ENCODE results near the gene SFSWAP.
A peak's percentile ranks its signal among the peaks of the same experiment; 100 is the strongest.

Gene SFSWAP

DNA sequence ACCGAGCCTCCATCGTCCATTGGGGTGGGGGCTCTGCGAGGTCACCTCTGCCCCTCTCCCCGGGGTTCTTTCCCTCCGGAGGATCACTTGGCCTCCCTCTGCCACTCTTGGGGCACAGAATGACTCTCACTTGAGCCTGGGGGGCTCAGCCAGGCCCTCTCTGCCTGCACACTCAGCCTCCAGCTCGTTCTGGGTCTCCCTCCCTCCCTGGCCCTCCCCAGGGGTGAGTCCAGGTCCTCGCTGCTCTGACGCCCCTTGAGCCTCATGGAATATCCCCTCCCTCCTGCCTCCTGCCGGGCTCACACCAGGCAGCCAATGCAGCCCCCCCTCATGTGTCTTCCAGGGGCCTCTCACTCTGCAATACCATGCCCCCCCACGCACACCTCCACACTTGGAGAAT is 17.7 kb upstream of the SFSWAP start:
- no peak for DNase-seq (ENCODE audit: low read depth)
- H3K4me3 ChIP-seq (ENCODE audit: low read depth, low read length) = no peak overlapping the region
- no peak for TF ChIP-seq CTCF (conservative IDR thresholded peaks at IDR 0.05; ENCODE audit: low read depth, low read length)

DNA sequence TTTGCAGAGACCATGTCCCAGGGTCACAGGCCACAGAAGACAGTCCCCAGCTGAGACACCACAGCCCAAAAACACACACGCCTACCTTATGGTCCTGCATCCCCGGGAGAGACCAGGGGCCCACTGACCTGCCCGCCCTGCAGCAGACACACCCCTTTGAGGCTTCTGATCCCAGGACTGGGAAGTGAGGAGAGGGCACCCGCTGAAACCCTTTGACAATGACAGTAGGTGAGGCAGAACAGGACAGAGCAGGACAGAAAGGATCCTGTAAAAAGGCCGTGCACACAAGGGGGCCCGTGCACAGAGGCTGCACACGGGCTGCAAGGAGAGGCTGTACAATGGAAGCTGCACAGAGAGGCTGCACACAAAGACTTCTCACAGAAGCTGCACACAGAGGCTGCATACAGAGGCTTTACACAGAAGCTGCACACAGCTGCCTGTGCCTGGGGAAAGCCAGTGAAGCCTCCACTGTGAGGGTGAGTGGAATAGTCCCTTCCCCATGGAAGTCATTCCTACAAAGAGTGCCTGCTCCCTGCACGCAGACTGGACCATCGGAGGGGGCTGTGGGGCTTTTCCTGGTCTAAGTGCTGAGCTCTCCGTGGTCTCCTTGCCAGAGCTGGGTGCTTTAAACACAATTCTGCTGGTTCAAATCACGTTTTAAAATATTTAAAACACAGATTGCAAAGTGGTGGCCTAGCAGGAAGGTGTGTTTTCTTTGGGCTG is 16.6 kb upstream of the SFSWAP start:
- no peak overlapping the region for H3K4me3 ChIP-seq (ENCODE audit: low read depth, low read length)
- TF ChIP-seq CTCF (conservative IDR thresholded peaks at IDR 0.05; ENCODE audit: low read depth, low read length) = no peak
- no peak for DNase-seq (ENCODE audit: low read depth)

DNA sequence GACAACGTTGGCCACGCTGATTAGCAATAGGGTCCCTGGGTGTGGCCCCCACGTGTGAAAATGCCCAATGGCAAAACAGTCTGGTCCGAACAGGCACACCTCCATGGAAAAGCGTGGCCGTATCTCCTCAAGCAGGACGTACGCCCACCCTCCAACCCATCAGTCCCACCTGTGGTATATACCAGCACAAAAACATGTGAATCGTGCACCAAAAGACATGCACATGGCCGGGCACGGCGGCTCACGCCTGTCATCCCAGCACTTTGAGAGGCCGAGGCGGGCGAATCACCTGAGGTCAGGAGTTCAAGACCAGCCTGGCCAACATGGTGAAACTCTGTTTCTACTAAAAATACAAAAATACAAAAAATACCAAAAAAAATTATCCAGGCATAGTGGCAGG is 14.9 kb upstream of the SFSWAP start:
- DNase-seq (ENCODE audit: low read depth) = no peak
- H3K4me3 ChIP-seq (ENCODE audit: low read depth, low read length) = no peak overlapping the region
- no peak for TF ChIP-seq CTCF (conservative IDR thresholded peaks at IDR 0.05; ENCODE audit: low read depth, low read length)

GRCh38 chr12:131698286-131698685 is 12.6 kb upstream of the SFSWAP start:
- DNase-seq (ENCODE audit: low read depth) = no peak
- TF ChIP-seq CTCF (conservative IDR thresholded peaks at IDR 0.05; ENCODE audit: low read depth, low read length) = no peak
- H3K4me3 ChIP-seq (ENCODE audit: low read depth, low read length) = no peak overlapping the region

- H3K4me3 ChIP-seq (ENCODE audit: low read depth, low read length) = no peak overlapping the region
- no peak for TF ChIP-seq CTCF (conservative IDR thresholded peaks at IDR 0.05; ENCODE audit: low read depth, low read length)
These were observed 11.5 kb upstream of the SFSWAP start for GRCh38 chr12:131699434-131699833.

DNA sequence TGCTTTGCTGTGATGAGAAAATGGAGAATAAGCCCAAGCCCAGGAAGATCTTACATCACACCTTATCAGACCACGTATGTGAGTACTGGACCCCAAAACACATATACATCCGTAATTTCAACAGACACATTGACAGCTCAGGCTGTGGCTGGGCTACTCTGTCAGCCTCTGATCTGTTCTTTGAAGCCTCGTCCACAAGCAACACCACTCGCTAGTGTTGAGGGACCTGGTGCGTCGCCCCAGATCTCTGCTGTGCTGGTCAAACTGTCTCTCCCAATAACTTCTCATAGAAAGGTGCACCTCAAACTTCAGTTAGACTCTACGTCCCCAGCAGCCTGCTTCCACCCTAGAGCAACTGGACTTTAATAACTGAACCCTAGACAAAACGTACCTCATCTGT is 10.6 kb upstream of the SFSWAP start:
- no peak for DNase-seq (ENCODE audit: low read depth)
- no peak for TF ChIP-seq CTCF (conservative IDR thresholded peaks at IDR 0.05; ENCODE audit: low read depth, low read length)
- H3K4me3 ChIP-seq (ENCODE audit: low read depth, low read length) = no peak overlapping the region

More at GRCh38 chr12:131699434-131699833, 11.5 kb upstream of the SFSWAP start:
- DNase-seq (ENCODE audit: low read depth) = peak; percentile 3
